GM12864 (cell line): ENCODE data around the gene TRAF2.

ENCODE experiments used
- DNase-seq: peaks from one replicate; pipeline ENCODE4 v3.0.0-alpha.2; 2011; ENCODE audit warnings: low read depth
- H3K4me3 ChIP-seq: 2 replicates; pipeline ENCODE4 v1.5.1; 2011; ENCODE audit warnings: mild to moderate bottlenecking, low read depth, low read length, control low read depth
- CTCF ChIP-seq: IDR thresholded peaks from 2 replicates; pipeline ENCODE4 v1.5.1; 2011; ENCODE audit warnings: low read depth, mild to moderate bottlenecking, moderate library complexity, low read length, control low read depth, inconsistent platforms; ENCODE audit errors: missing control alignments

Gene TRAF2

GRCh38 chr9:136955202-136955942 is 69.1 kb downstream of the TRAF2 start:
- no peak overlapping the region for H3K4me3 ChIP-seq
- no peak for TF ChIP-seq CTCF
- no peak for DNase-seq

DNA sequence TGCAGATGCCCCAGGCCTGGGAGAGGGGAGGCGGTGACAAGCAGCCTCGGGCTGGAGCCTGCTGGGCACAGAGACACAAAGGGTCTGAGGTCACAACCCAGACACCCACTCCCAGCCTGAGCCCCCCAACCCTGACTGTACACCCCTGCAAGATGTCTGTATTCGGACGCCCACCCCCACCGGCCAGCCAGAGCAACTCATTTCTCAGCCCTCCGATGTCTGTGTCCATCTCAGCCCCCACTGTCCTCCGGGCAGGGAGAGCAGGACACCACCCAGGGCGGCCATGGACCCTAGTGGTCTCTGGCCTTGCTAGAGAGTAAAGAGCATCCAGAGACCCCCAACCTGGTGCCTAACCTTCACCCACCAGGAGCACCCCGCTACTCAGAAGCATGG is 69.6 kb downstream of the TRAF2 start:
- H3K4me3 ChIP-seq: no peak overlapping the region
- no peak for TF ChIP-seq CTCF
- no peak for DNase-seq

GRCh38 chr9:136956604-136957003 is 70.3 kb downstream of the TRAF2 start:
- DNase-seq: no peak
- no peak for TF ChIP-seq CTCF
- no peak overlapping the region for H3K4me3 ChIP-seq

- no peak for DNase-seq
- H3K4me3 ChIP-seq: no peak overlapping the region
- no peak for TF ChIP-seq CTCF
These were observed 71.1 kb downstream of the TRAF2 start for GRCh38 chr9:136957461-136957860.

DNA sequence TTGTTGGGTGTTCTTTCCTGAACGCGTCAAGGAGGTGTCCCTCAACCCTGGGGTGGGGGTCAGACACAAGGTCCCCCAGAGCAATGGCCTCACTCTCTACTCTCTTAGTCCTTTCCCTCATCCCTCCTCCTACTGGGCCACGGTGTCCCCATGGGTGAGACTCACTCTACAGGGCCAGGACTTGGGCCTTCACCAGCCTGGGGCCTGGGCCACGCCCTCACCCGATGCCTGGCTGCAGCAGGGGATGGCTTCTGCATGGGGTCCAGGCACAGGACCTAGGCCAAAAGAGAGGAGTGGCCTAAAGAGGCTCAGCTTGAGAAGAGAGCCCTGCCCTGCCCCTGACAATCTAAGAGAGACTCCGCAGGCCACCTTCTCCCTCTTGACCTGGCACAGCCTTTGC is 71.6 kb downstream of the TRAF2 start:
- no peak for DNase-seq
- no peak overlapping the region for H3K4me3 ChIP-seq
- TF ChIP-seq CTCF: no peak

DNA sequence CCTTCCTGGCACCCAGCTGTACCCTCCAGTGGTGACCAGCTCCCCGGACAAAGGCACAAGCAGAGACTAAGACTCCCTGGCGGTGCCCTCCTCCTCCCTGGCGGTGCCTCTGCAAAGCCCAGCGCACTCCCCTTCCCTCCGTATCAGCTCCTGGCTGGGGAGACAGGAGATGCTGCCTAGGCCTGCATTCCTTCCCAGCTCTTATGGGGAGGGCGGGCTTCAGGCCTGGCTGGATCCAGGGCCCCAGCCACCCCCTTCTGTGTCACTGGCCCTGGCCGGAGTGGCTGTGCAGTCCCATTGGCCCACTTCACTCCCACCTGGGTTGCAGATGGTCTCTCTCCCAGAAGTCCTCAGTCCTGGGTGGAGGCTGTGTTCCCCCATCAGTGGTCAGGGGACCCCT is 72.2 kb downstream of the TRAF2 start:
- no peak for TF ChIP-seq CTCF
- H3K4me3 ChIP-seq: no peak overlapping the region

More for the DNA sequence above, 72.2 kb downstream of the TRAF2 start:
- DNase-seq: no peak
